Mesenteric fat pad (tissue), 1 donor: Measurements from ENCODE around the gene VAT1. TPM values are rescaled to one million over a fixed set of nuclear protein-coding genes. Genes with fewer than 3 reads are reported as not detected.

Source experiments
- DNase-seq: peaks from one replicate; pipeline ENCODE4 v3.0.0-alpha.2; 2020; ENCODE audit warnings: low spot score
- long read RNA-seq: library from polyadenylated mRNA; unstranded; transcript quantifications from one replicate; pipeline ENCODE4 v2.0.0, GENCODE V29; 2020
- total RNA-seq: library from RNA; stranded (reverse); fragmentation: NEBNext Ultra II Directional; extraction: Animal tissue kit (Norgen Biotek cat#: 25700); gene quantifications from one replicate; pipeline ENCODE4 v1.2.1, GENCODE V29; 2021
- donor health status: DM: yes; HTN: yes; CAD: no.

VAT1 gene
- 315 TPM for total RNA-seq
- long read RNA-seq, transcript VAT1-201 (6 exons, 2,734 nt): major isoform, 504 of 657 reads
- long read RNA-seq, transcript VAT1-205 (6 exons, 1,174 nt): minor isoform, 6 of 657 reads
- long read RNA-seq, partial matches to known transcripts: 19 of 657 reads
- long read RNA-seq, other reads (novel, unspliced or antisense): 127 of 657 reads

- peak; percentile 94 for DNase-seq
Measured at GRCh38 chr17:43021741-43022512, at the start of gene VAT1. Gene VAT1, minus strand, starts transcription at chr17:43022385. Its CDS starts 63 bp downstream, at chr17:43022322.

GRCh38 chr17:43070872-43071271 lies 48.7 kb upstream of the VAT1 start:
- DNase-seq: no peak

- no peak for DNase-seq
Measured at GRCh38 chr17:43070257-43070656, 48.1 kb upstream of the VAT1 start.

GRCh38 chr17:43069368-43069898 lies 47.2 kb upstream of the VAT1 start:
- DNase-seq: no peak

- DNase-seq: no peak
Measured at GRCh38 chr17:43068570-43069367, 46.6 kb upstream of the VAT1 start.

- DNase-seq: no peak
Measured at GRCh38 chr17:43062984-43063638, 40.9 kb upstream of the VAT1 start.

- no peak for DNase-seq
Measured at GRCh38 chr17:43056051-43056450, 33.9 kb upstream of the VAT1 start.

GRCh38 chr17:43053008-43053407 lies 30.8 kb upstream of the VAT1 start:
- peak; percentile 24 for DNase-seq

GRCh38 chr17:43051969-43052368 lies 29.8 kb upstream of the VAT1 start:
- DNase-seq: no peak

GRCh38 chr17:43044024-43044423 lies 21.8 kb upstream of the VAT1 start:
- DNase-seq: peak; percentile 18

- DNase-seq: no peak
Measured at GRCh38 chr17:43043307-43043706, 21.1 kb upstream of the VAT1 start.

- DNase-seq: peak; percentile 39
Measured at GRCh38 chr17:43042025-43042628, 19.9 kb upstream of the VAT1 start.

- DNase-seq: peak; percentile 11
Measured at GRCh38 chr17:43040655-43041054, 18.5 kb upstream of the VAT1 start.

- DNase-seq: peak; percentile 65
Measured at GRCh38 chr17:43039646-43040045, 17.5 kb upstream of the VAT1 start.

GRCh38 chr17:43034894-43035293 lies 12.7 kb upstream of the VAT1 start:
- DNase-seq: no peak

- DNase-seq: no peak
Measured at GRCh38 chr17:43033948-43034881, 12.0 kb upstream of the VAT1 start.

- no peak for DNase-seq
Measured at GRCh38 chr17:43031666-43032065, 9.5 kb upstream of the VAT1 start.

- DNase-seq: no peak
Measured at GRCh38 chr17:43030137-43030767, 8.1 kb upstream of the VAT1 start.

- no peak for DNase-seq
Measured at GRCh38 chr17:43028221-43028861, 6.2 kb upstream of the VAT1 start.
